ENCODE results near the gene FKBP1B.

DNA sequence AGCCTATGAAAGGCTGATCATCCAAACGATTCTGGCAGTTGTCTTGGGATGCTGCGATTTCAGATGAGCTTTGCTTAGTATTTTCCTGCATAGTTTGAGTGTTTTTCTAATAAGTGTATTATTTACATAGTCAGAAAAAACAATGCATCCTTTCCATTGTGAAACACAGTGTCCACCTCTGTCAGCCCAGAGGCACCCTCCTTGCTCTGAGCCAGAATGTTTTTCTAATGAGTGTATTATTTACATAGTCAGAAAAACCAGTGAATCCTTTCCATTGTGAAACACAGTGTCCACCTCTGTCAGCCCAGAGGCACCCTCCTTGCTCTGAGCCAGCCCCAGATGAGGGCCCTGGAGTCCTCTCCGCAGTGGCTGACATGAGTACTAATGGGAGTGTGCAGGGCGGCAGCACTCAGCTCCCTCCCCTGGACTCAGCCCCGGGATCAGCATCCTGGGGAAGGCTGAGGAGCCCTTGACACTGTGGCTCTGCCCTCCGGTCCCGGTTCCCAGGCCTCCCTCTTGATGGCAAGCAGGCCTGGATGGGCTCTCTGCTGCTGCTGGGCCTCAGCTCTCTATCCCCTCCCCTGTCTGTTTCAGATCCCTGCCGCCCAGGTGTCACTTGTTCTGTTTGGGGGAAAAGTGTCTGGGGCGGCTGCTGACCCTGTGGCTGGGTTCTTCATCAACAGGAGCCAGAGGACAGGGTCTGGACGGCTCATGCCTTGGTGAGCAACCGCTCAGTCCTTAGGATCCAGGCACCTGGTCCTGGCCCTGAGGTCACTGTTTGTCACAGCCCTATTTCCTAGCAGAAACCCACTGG is 33.8 kb upstream of the FKBP1B start:
- TF ChIP-seq CTCF (conservative IDR thresholded peaks at IDR 0.05; ENCODE audit: low read depth, low read length) (no peak), EZH2 (IDR thresholded peaks at IDR 0.05; ENCODE audit: borderline replicate concordance, low read depth, low read length, poor library complexity, severe bottlenecking) (no peak)

All from A673 (cell line).